Measurements from ENCODE around the gene BGN.

Gene BGN

DNA sequence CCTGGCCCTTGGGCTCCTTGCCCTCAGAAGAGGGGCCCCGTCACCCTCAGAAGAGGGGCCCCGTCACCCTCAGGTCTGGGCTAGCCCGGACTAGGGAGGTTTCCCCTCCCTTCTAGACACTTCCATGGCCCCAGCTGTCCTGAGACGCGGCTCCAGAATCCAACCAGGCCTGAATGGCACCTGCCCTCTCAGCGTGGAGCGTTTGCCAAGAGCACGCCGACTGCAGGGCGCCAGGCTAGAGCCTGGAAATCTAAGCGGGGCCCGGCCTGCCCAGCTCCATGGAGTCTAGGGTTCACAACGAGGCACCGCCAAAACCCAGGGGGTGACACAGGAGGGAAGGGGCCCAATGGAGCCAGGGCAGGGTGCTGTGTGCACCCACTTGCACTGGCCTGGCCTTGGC lies 14.8 kb downstream of the BGN start:
- DNase-seq = no peak

DNA sequence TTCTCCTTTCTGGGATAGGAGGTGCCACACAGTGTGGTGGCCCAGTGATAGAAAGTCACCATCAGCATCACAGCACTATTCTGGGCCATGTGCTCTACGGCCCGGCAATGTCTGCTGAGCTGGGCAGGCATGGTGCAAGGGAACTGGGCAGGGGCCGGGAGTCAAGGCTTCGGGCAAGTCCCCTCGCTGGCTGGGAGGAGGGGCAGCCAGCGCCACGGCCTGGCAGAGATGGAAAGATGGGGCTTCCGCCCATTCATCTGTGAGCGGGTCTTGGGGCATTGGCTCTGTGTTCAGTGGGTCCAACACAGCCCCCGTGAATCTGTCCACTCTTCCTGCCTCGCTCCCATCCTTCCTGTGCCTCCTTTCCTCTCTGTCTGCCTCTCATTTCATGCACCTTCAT lies 15.6 kb downstream of the BGN start:
- no peak for DNase-seq

DNA sequence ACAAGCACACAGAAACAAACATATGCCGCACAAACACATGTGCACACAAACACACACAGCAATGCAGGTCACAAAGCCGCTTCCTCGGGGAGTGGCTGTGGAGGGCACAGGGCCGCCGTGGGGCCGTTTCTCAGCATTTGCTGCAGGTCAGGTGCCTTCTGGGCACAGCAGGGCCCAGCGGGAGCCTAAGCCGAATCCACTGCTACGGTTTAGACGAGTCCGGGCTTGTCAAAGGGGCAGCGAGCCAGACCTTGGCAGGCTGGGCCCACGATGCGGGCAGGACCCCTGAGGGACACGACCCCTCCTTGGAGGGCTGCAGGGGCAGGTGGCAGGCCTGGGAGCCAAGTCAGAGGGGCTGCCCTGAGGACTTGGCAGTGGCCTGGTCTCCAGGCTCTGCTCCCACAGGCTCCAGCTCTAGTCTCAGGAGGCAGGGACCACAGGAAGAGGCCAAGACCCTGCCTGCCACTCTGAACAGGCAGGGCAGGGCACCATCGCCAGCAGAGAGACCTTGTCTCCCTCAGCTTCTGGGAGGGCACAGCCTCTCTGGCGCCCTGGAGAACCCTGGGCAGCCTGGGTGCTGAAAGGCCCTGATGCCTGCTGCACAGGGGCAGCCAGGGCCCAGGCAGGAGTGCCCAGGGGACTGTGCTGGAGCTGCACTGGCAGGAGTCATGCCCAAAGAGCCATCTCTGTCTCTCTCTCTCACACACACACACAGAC lies 17.2 kb downstream of the BGN start:
- DNase-seq = no peak

DNA sequence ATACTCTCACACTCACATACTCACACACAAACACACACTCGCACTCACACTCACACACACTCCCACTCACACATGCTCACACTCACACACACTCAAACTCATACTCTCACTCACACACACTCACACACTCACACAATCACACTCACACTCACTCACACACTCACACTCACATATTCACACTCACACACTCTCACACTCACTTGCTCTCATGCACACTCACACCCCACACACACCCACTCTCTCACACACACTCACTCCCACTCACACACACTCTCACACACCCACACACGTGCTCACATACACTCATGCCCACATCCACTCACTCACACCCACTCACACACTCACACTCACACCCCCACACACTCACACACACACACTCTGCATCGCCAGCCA lies 17.7 kb downstream of the BGN start:
- DNase-seq = no peak

DNA sequence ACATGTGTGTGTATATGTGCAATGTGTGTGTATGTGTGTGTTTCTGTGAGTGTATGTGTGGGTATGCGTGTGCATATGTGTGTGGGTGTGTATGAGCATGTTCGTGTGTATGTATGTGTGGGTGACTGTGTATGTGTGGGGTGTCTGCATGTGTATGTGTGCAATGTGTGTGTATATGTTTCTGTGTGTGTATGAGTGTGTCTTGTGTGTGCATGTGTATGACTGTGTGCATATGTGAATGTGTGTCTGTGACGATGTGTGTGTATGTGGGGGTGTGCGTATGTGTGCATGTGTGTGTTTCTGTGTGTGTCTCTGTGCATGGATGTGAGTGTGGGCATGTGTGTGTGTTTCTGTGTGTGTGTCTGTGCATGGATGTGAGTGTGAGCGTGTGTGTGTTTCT lies 18.5 kb downstream of the BGN start:
- DNase-seq = no peak

DNA sequence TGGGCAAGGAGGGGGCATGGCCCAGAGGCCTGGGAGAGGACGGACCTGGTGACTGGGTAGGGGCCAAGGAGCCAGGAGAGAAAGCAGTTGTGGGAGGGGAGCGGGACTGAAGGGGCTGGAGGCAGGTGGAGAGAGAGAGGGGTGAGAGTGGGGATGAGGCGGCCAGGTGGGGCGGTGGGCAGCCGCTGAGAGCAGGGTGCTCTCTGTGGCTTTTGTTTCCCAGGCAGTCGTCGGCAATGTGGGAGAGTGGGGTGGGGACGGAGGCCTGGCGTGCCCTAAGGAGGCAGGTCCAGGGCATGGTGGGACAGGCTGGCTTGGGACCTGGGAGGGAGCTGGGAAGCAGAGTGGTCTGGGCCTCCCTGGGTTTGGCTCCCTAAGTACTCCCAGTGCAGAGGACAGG lies 19.5 kb downstream of the BGN start:
- DNase-seq = no peak

DNA sequence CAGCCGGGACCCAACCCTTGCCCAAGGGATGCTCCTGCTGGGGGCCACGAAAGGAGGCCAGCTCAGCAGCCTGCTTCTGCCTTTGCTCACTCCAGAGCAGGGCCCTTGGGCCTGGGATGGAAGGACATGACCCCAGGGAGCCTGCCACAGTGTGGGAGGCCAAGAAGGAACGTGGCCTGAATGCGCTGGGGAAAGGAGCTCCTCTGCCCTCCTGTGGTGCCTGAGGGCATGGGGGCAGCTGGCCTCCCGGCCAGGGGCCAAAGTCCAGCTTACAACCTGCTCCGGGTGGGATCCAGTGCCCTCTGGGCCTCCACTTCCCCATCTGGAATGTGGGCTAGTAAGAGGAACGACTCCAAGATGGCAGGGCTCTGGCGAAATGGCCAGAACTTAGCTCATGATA lies 20.7 kb downstream of the BGN start:
- no peak for DNase-seq

DNA sequence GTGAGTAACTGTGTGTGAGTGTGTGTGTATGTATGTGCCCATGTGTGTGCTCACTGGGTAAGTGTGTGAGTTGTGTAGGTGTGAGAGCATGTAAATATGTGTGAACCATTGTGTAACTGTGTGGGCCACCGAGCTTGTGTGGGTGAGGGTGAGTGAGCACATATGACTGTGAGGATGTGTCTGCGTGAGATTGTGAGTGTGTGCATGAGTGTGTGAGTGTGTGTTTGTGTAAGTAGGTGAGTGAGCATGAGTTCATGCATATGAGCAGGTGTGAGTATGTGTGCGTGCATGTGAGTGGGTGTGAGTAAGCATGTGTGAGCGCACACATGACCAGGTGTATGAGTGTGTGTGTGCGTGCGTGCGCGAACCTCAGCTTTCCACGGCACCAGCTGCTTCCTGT lies 21.3 kb downstream of the BGN start:
- DNase-seq = no peak

DNA sequence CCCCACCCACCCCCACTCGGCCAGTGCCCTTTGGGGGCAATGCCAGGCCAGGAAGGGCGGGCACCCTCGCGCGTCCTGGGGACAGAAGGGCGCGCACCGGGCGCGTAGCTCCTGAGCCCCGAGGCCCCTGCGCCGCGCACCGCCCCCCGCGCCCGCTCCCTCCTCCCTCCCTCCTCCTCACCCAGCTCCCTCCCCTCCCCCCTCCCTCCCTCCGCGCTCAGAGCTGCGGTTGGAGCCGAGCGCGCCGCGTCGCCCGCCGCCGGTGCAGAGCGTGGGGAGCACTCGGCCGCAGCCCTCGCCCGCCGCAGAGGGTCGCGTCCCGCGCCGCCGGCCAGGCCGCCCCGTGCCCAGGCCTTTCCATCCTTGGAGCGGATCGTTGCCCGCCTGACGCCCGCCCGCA lies 22.6 kb downstream of the BGN start, which contains the start of gene ATP2B3:
Gene ATP2B3 (plus strand): TSS at position 220 of the 400 bp plus-strand sequence. CDS start 18,606 bp downstream, outside the sequence.
- no peak for DNase-seq

DNA sequence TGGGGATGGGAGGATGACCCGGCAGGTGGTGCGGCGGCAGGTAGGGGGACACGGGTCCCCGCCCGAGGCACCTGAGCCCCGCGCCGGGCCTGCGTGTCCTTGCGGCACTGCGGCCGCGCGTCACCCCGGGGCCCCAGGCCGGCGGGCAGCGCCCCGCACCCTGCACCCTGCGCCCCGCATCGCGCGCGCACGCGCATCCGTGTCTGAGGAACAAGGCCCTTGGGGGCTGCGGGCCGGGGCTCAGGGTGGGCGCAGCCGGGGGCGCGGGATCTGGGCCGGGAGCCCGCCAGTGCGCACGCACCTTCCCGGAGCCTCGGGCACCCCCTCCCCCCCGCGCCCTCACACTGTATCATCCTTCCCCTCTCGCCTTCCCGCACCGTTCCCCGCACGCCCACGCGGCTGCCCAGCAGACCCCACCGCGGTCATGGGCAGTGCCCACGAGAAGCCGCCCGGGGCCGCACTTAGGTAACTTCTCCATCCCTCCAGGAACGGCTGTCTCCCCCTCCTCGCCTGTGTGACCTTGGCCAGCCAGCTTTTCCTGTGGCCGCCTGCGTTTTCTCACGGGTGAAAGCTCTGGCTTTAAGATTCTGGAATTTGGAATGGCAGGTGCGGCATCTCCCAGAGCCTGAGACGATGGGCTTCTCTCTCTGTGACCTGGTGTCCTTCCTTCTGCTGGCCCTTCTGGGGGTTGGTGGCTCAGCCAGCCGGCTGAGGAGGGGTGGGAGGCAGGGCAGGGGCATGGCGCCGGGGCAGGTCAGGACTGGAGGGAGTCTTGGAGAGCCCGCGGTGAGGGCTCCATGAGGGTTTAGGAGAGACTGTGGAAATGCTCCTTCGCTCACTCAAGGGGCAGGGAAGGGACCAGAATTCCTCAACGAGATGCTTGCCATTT lies 23.4 kb downstream of the BGN start:
- DNase-seq = no peak

DNA sequence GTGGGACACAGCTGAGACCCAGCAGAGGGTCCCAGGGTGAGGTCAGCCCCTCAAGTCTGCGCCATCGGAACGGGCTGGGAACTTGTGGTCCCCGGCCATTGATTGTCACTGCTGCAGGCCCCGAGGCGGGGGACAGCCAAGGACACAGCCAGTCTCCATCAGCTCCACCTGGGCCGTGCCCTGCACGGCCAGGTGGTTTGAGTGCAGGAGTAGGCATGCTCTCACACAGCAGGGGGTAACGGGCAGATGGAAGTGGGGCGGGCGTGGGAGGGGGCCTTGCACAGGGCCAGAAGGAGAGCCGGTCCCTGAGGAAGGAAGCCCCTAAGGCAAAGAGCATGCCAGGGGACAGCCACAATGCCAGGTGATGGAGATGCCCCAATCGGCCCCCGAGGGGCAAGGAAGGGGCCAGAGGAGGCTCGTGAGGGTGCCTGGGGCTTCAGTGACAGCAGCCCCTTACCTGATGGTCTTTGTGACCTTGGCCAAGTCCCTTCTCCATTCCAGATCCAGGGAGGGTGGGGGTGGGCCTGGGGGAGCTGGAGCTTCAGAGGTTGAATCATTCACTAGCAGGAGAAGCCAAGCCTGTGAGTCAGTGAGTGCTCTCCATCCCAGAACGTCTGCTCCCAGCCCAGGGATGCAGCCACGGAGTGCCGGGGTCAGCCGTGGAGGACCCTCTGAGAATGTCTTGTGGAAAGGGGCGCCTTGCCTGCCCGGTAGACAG lies 24.9 kb downstream of the BGN start:
- no peak for DNase-seq

DNA sequence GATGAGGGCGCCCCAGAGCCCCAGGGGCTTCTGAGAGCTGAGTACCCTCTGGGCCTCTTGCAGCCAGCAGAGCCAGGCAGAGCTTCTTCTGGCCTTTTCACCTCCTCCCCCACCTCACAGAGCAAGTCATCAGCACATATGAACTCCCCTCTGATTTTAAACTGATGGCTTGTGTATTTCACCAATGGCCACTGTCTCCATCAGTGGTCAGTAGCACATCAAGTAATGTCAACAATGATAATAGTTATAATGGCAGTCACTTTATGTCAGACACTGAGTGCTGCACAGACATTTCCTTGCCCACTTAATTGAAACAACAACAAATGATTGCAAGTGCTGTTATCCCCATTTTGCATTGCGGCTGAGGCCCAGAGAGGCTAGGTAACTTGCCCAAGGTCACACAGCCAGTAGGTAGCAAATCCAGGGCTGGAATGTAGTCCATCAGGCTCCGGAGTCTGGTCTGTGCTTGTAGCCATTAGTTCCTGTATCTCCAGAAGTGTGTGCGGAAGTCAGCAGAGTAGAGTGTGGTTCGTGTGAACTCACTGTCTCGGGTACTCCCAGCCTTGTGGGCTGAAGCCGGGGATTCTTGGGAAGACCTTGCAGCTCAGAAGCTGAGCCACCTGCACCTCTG lies 25.6 kb downstream of the BGN start:
- DNase-seq = no peak

DNA sequence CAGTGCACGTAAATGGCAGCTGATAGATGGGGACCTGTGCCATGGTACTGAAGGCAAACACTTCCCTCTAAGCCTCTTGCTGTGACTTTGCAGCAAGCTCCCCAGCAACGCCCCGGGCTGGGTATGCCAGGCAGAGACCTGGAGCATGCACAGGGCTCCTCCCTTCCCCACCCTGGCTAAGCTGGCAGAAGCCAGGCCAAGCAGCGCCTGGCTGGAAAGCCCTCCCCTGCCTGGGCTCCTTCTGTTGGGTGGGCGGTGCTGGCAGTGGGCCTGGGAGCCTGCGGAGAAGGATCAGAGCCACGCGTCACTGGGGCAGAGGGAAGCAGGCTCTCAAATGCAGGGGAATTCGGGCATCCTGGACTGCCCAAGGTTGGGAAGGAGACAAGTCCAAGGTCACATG lies 26.3 kb downstream of the BGN start:
- no peak for DNase-seq

DNA sequence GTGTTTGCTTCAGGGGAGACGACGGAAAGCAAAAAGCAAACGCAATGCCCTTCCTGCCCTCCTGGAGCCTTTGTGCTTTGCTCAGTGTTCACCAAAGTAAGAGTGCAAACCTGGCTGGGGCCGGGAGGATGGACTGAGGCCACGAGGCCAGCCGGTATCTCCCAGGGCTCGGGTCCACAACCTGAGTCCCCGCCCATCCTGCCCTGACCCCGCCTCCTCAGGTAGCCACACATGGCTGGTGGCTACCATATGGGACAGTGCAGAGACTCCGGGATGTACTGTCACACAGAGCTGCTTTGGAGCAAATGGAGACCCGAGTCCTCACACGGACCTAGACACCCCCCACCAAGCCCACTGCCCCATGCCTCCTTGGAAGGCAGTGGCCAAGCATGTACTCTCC lies 27.5 kb downstream of the BGN start:
- DNase-seq = no peak

DNA sequence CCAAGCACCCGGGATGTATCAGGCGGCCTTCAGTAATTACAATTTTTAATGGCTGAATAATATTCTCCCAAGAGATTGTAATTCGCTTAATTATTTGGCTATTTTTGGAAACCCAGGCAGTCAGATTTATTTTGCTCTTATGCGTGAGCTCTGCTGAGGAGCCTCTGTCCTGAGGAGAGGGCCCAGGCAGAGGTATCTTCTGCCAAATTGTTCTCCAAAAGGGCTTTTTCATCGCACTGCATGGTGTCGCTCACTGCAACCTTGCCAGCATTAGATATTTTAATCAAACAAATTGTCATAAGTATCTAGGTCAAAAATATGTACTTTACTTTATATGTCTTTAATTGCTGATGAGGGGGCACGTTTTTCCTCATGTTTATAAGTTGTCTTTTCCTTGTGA lies 28.5 kb downstream of the BGN start:
- DNase-seq = no peak

DNA sequence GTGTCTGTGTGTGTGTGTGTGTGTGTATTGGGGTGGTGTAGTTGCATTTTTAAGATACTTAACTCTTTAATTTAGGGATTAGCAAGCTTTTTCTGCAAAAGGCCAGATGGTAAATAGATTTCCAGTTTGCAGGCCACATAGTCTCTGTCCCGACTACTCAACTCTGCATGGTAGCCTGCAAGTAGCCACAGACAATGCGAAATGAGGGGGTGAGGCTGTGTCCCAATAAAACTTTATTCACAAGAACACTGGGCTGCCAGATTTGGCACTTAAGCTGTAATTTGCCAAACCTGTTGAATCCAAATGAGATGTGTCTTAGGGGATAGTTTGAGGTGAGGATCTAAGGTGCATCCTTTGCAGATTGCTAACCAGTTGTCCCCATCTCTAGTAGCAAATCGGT lies 29.5 kb downstream of the BGN start:
- no peak for DNase-seq

DNA sequence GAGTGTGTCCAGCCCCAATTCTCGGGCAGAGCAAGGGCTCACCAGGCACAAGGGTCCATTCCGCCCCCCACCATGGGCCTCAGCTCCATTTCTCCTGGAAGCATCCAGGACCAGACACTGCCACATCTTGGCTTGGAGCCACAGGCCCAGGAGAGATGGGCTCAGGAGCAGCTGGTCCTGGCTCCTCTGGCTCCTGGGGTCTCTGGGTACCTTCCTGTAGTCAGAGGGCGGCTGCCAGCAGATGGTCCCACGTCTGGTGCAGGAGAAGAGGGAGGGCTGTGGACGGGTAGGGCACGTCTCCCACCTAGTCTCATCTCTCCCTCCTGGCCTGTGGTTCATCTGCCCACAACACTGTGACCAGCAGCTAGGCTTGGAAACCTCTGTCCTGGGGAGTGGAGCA lies 30.7 kb downstream of the BGN start:
- no peak for DNase-seq

DNA sequence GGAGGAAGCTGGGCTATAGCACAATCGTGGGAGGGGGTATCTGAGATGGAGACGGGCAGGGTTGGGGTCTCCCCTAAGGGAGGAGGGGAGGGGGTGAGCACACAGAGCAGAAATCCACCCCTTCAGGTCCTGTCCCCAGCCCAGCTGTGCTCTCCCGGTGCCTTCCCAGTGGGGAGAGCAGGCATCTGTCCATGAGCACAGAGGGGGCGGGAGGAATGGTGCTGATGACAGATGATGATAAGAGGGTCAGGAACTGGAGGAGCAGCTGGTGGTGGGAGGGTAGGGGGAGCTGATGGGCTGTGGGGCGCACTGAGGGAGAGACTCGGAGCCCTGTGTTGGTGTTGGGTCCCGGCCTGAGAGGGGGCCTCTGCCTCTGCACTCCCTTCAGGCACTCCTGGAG lies 31.3 kb downstream of the BGN start:
- DNase-seq = no peak

DNA sequence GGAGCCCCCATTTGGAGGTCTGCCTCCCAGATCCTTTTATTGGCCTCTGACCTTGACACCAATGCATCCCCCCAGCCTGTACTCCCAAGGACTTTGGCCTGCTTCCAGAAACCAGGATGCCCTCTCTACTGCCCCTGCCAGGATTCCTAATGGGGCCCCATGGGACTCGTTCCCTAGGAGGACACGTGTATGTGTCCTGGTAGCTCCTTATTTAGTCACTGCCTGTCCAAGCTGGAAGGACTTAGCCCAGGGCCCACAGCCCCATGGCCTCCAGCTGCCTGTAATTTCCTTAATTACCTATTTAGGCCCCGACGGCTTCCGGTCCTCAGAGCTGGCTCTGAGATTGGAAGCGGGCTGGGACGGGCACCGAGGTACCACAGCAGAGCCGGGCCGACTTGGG lies 32.0 kb downstream of the BGN start:
- DNase-seq = no peak

DNA sequence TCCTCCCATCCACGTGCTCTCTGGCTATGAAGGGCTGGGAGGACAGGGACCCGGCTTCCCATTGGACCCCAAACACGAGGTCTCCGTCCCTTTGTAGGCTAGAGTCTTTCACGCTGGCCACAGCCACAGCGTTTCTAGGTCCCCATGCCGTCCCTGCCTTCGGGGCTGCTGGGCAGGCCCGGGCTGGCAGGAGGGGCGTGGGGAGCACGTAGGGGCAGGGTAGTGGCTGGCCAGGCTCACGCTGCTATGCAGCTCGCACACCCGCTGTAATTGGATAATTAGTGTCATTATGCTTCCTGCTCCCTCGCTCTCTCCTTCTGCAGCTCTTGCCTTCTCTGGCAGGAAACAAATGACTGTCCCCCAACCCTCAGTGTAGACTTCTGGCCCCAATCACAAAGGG lies 32.4 kb downstream of the BGN start:
- DNase-seq = no peak

DNA sequence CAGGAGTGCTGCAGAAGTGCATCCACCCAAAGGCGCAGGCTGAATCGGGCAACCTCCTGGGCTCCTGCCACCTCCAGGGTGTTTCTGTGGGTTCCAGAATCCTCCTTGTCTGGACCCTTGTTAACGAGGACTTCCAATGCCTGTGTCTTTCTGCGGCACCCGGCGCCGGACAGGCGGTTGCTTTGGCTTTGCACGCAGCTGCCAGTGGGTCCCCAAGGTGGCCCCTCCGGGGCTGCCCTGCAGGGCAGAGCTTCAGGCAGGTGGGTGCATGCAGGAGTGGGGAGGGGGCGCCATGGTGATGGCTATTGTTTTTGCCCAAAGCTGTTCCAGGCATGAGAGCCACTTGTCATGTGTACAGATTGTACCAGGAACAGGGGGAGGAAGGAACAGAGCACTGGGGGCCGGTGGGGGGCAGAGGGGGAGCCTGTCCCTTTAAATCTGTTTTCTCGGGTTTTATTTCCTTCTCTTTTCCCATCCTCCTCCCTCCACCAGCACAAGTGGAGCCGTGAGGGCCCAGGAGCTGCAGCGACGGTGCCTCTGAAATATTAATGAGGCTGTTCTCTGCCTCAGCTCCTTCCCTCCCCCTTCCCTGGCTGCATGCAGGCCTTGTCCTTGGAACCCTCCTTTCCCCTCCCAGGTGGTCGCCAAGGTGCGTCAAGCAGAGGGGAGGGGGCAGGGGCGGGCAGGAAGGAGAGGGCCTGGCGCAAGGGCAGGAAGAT lies 35.8 kb downstream of the BGN start:
- DNase-seq = no peak

DNA sequence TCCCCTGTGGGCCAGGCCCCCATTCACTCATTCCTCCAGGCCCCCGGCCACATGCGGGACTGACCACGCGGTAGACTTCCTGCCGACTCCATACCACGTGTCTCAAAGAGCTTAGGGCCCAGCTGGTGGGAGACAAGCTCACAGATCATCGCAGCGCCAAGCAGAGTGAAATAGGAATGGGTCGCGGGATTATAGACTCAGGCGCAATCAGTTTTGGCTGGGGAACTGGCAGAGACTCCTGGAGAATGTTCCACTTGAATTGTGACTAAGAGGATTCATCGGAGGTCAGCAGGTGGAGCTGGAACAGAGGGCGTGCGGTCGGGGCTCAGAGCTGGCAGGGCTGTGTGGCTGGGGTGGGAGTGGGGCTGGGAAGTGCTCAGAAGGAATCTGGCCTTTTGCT lies 38.3 kb downstream of the BGN start:
- no peak for DNase-seq

DNA sequence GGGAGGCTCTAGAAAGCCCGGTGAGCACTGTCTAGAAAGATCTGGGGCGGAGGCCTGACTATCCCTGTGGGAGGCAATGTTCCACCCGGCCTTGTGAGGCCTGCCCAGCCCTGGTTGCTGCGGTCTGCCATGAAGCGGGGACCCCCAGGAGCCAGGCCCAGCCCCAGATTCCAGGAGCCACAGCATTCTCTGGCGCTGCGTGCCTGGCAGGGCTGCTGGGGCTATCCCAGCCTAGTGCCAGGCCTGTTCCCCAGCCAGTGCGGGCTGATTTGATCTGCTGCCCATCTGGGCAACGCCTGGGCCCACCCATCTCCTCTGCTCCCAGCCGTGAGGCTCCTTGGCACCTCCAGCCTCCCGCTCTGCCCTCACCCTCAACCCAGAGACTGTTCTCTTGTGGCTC lies 42.3 kb downstream of the BGN start:
- no peak for DNase-seq
